GM19324 (cell line): ENCODE results near the gene SYT5.
"Not testable (repeated sequence)": the region's sequence is repeated elsewhere in the genome, so short reads cannot be mapped to it uniquely, and the experiment has no call there.

Experiments
- ATAC-seq: cut with Tn5 transposase; IDR thresholded peaks from one replicate; pipeline ENCODE4 v1.9.1; 2021; ENCODE audit warnings: mild to moderate bottlenecking, moderate library complexity; ENCODE audit not compliant: unreplicated experiment, low FRiP score

SYT5 gene

GRCh38 chr19:55179606-55180484 lies at the start of gene SYT5:
Gene SYT5, minus strand, starts transcription at chr19:55180289. Its CDS starts 1,248 bp downstream, at chr19:55179041.
- no peak for ATAC-seq

- ATAC-seq: no peak
Observed at GRCh38 chr19:55229789-55230182, 49.7 kb upstream of the SYT5 start.

- no peak for ATAC-seq
Observed at GRCh38 chr19:55229145-55229788, 49.2 kb upstream of the SYT5 start.

- no peak for ATAC-seq
Observed at GRCh38 chr19:55228403-55229031, 48.4 kb upstream of the SYT5 start, which contains the start of gene TMEM86B. Gene TMEM86B, minus strand, starts transcription at chr19:55228763. Its CDS starts 22 bp downstream, at chr19:55228741.

- no peak for ATAC-seq
Observed at GRCh38 chr19:55228015-55228391, 47.9 kb upstream of the SYT5 start.

GRCh38 chr19:55227241-55228014 lies 47.3 kb upstream of the SYT5 start:
- no peak for ATAC-seq

GRCh38 chr19:55226788-55227187 lies 46.7 kb upstream of the SYT5 start:
- no peak for ATAC-seq

- no peak for ATAC-seq
Observed at GRCh38 chr19:55226273-55226672, 46.2 kb upstream of the SYT5 start.

GRCh38 chr19:55225415-55225958 lies 45.4 kb upstream of the SYT5 start:
- ATAC-seq: no peak

GRCh38 chr19:55224679-55225414 lies 44.8 kb upstream of the SYT5 start:
- ATAC-seq: not testable (repeated sequence)

GRCh38 chr19:55224038-55224665 lies 44.1 kb upstream of the SYT5 start:
- ATAC-seq: no peak

- no peak for ATAC-seq
Observed at GRCh38 chr19:55223291-55224037, 43.4 kb upstream of the SYT5 start.

GRCh38 chr19:55220525-55220924 lies 40.4 kb upstream of the SYT5 start:
- no peak for ATAC-seq

GRCh38 chr19:55216461-55217198 lies 36.5 kb upstream of the SYT5 start:
- ATAC-seq: no peak

- ATAC-seq: no peak
Observed at GRCh38 chr19:55213547-55213946, 33.5 kb upstream of the SYT5 start.

- ATAC-seq: no peak
Observed at GRCh38 chr19:55212447-55212846, 32.4 kb upstream of the SYT5 start.

GRCh38 chr19:55209693-55210472 lies 29.8 kb upstream of the SYT5 start:
- ATAC-seq: no peak
